Liver (tissue), 9 donors: Measurements from ENCODE around the gene ATP11C. TPM values are rescaled to one million over a fixed set of nuclear protein-coding genes. Genes with fewer than 3 reads are reported as not detected.

ENCODE experiments used
- DNase-seq: peaks from one replicate; pipeline ENCODE4 v3.0.0-alpha.2; 2017; ENCODE audit warnings: low spot score
- H3K27ac ChIP-seq, 2 donors: one replicate each; pipeline ENCODE4 v1.7.0; 2013; ENCODE audit warnings: inconsistent platforms in 2 of 2, low read length in 2 of 2, control low read depth in 1 of 2, low read depth in 1 of 2, mild to moderate bottlenecking in 1 of 2
- H3K27me3 ChIP-seq, 4 donors: one replicate each; pipeline versions ENCODE4 v1.6.1 to v1.7.0; 2013; ENCODE audit warnings: low read length in 3 of 4, inconsistent platforms in 1 of 4, mild to moderate bottlenecking in 1 of 4, moderate library complexity in 1 of 4; ENCODE audit not compliant: control insufficient read depth in 4 of 4, insufficient read depth in 4 of 4
- H3K36me3 ChIP-seq, 4 donors: one replicate each; pipeline versions ENCODE4 v1.6.1 to v1.7.0; 2013; ENCODE audit warnings: low read length in 3 of 4, mild to moderate bottlenecking in 3 of 4, low read depth in 1 of 4, moderate library complexity in 1 of 4; ENCODE audit not compliant: control insufficient read depth in 4 of 4, insufficient read depth in 3 of 4
- H3K4me1 ChIP-seq, 4 donors: one replicate each; pipeline versions ENCODE4 v1.6.1 to v1.7.0; 2013; ENCODE audit warnings: low read length in 3 of 4, mild to moderate bottlenecking in 3 of 4, moderate library complexity in 1 of 4; ENCODE audit not compliant: control insufficient read depth in 4 of 4, insufficient read depth in 4 of 4
- H3K4me3 ChIP-seq, 3 donors: one replicate each; pipeline versions ENCODE4 v1.6.1 to v1.7.0; 2013; ENCODE audit warnings: low read length in 3 of 3, control low read depth in 1 of 3, low read depth in 1 of 3, mild to moderate bottlenecking in 1 of 3
- H3K9ac ChIP-seq, 2 donors: one replicate each; pipeline ENCODE4 v1.7.0; 2013; ENCODE audit warnings: low read length in 2 of 2, mild to moderate bottlenecking in 2 of 2, moderate library complexity in 2 of 2, control low read depth in 1 of 2, low read depth in 1 of 2
- H3K9me3 ChIP-seq, 4 donors: one replicate each; pipeline versions ENCODE4 v1.6.1 to v1.7.0; 2013; ENCODE audit warnings: low read length in 3 of 4; ENCODE audit not compliant: control insufficient read depth in 4 of 4
- ATF3 ChIP-seq: IDR thresholded peaks from 2 replicates; pipeline ENCODE4 v1.6.1; 2016; ENCODE audit warnings: antibody characterized with exemption
- CTCF ChIP-seq: fragments of 150-350 bp; IDR thresholded peaks from 2 replicates; pipeline ENCODE4 v1.5.1; 2017; ENCODE audit warnings: improper control_type of control experiment, low read depth, low read length; ENCODE audit not compliant: missing input control
- EGR1 ChIP-seq, 2 donors: IDR thresholded peaks; 2 replicates each; pipeline ENCODE4 v1.6.1; 2016 to 2018; ENCODE audit warnings: antibody characterized with exemption in 2 of 2, low read depth in 2 of 2
- FOXA1 ChIP-seq: IDR thresholded peaks from 2 replicates; pipeline ENCODE4 v1.6.1; 2016; ENCODE audit warnings: antibody characterized with exemption
- HNF4A ChIP-seq, 2 donors: conservative IDR thresholded peaks; 2 replicates each; pipeline ENCODE4 v1.6.1; 2016; ENCODE audit warnings: antibody characterized with exemption in 2 of 2, mild to moderate bottlenecking in 2 of 2
- HNF4G ChIP-seq: IDR thresholded peaks from 2 replicates; pipeline ENCODE4 v1.6.1; 2016; ENCODE audit warnings: antibody characterized with exemption
- MAX ChIP-seq: IDR thresholded peaks from 2 replicates; pipeline ENCODE4 v1.6.1; 2016; ENCODE audit warnings: antibody characterized with exemption
- NR2F2 ChIP-seq: IDR thresholded peaks from 2 replicates; pipeline ENCODE4 v1.6.1; 2016; ENCODE audit warnings: antibody characterized with exemption
- RAD21 ChIP-seq, 2 donors: IDR thresholded peaks; 2 replicates each; pipeline ENCODE4 v1.6.1; 2016; ENCODE audit warnings: antibody characterized with exemption in 2 of 2, mild to moderate bottlenecking in 2 of 2
- TAF1 ChIP-seq: conservative IDR thresholded peaks from 2 replicates; pipeline ENCODE4 v1.6.1; 2016; ENCODE audit warnings: antibody characterized with exemption, mild to moderate bottlenecking
- YY1 ChIP-seq: IDR thresholded peaks from 2 replicates; pipeline ENCODE4 v1.6.1; 2016; ENCODE audit warnings: antibody characterized with exemption, mild to moderate bottlenecking
- WGBS: extraction: QIAGEN DNeasy Blood & Tissue Kit; methylation state at CpG from one replicate; pipeline ENCODE4 v1.1.7; 2013; 5-methylcytosine and 5-hydroxymethylcytosine counted together
- polyA plus RNA-seq, 2 donors: library from polyadenylated mRNA; stranded (reverse) in 1 of 2; unstranded in 1 of 2; fragments of 200-250 nt in 1 of 2; fragments of >200 nt in 1 of 2; fragmentation: Nextera tagmentation in 1 of 2; extraction: Ambion mirVana in 1 of 2; gene quantifications; one replicate each; pipeline versions ENCODE4 v1.2.1 to v1.2.3, GENCODE V29; 2013 to 2015
- total RNA-seq, 2 donors: library from RNA; depleted of rRNA; stranded (reverse); fragments of >200 nt; gene quantifications; one replicate each; pipeline ENCODE4 v1.2.3, GENCODE V29; 2014
- donor health status: healthy.
- donor health status: healthy.
- donor health status: healthy.
- donor health status: healthy.
- donor health status: healthy.

Gene ATP11C
- total and polyA plus RNA-seq, 4 donors = 11.8 to 52.1 (median 18.9) TPM

GRCh38 chrX:139890991-139891700 lies 41.7 kb downstream of the ATP11C start (continued):
- TF ChIP-seq ATF3 (no peak), EGR1 (IDR thresholded peaks at IDR 0.05; ENCODE audit: low read depth in 2 of 2) (no peak), MAX (no peak), RAD21 (IDR thresholded peaks at IDR 0.05) (no peak)

GRCh38 chrX:139889760-139890159 lies 43.1 kb downstream of the ATP11C start:
- H3K9ac ChIP-seq = no peak overlapping the region
- no peaks in the 10 kb centered on the region for H3K27me3 ChIP-seq
- H3K27ac ChIP-seq = no peak overlapping the region
- no peaks in the 10 kb centered on the region for H3K36me3 ChIP-seq
- 80% methylated on average over 1 of the region's 1 CpG for WGBS
- H3K9me3 ChIP-seq = no peaks in the 10 kb centered on the region
- H3K4me3 ChIP-seq = no peak overlapping the region
- no peaks in the 10 kb centered on the region for H3K4me1 ChIP-seq
- DNase-seq = no peak
- TF ChIP-seq YY1 (no peak), NR2F2 (no peak), HNF4G (no peak), RAD21 (IDR thresholded peaks at IDR 0.05) (no peak), CTCF (no peak)

- Histone ChIP-seq H3K27ac (no peak overlapping the region), H3K9me3 (no peaks in the 10 kb centered on the region), H3K4me1 (peaks cover 1 to 12% (median 3%) of the 10 kb centered on the region in 4 donors), H3K9ac (no peak overlapping the region), H3K27me3 (no peaks in the 10 kb centered on the region), H3K36me3 (no peaks in the 10 kb centered on the region), H3K4me3 (no peak overlapping the region)
- DNase-seq = no peak
- TF ChIP-seq FOXA1 = no peak
- TF ChIP-seq HNF4A (conservative IDR thresholded peaks at IDR 0.05) = peak; percentile 19 to 41
- TF ChIP-seq TAF1 = no peak
- TF ChIP-seq NR2F2 = no peak
- WGBS = 72% methylated on average over 1 of the region's 1 CpG
Observed at GRCh38 chrX:139883984-139884383, 48.9 kb downstream of the ATP11C start.

- H3K36me3 ChIP-seq = no peaks in the 10 kb centered on the region
- WGBS = 71% methylated on average over 2 of the region's 2 CpGs
- no peak for TF ChIP-seq MAX
- H3K9ac ChIP-seq = no peak overlapping the region
- H3K4me1 ChIP-seq = peaks cover 1 to 14% (median 3%) of the 10 kb centered on the region in 4 donors
- H3K27me3 ChIP-seq = no peaks in the 10 kb centered on the region
- no peak for DNase-seq
- no peak overlapping the region for H3K4me3 ChIP-seq
- H3K27ac ChIP-seq = no peak overlapping the region
- H3K9me3 ChIP-seq = no peaks in the 10 kb centered on the region
Observed at GRCh38 chrX:139882299-139882698, 50.6 kb downstream of the ATP11C start.
